ENCODE data around the gene ANKS6. TPM values are rescaled to one million over a fixed set of nuclear protein-coding genes. Genes with fewer than 3 reads are reported as not detected.

The ANKS6 gene
- total RNA-seq, 2 experiments from 2014 or later: 14.6 to 15.0 TPM

DNA sequence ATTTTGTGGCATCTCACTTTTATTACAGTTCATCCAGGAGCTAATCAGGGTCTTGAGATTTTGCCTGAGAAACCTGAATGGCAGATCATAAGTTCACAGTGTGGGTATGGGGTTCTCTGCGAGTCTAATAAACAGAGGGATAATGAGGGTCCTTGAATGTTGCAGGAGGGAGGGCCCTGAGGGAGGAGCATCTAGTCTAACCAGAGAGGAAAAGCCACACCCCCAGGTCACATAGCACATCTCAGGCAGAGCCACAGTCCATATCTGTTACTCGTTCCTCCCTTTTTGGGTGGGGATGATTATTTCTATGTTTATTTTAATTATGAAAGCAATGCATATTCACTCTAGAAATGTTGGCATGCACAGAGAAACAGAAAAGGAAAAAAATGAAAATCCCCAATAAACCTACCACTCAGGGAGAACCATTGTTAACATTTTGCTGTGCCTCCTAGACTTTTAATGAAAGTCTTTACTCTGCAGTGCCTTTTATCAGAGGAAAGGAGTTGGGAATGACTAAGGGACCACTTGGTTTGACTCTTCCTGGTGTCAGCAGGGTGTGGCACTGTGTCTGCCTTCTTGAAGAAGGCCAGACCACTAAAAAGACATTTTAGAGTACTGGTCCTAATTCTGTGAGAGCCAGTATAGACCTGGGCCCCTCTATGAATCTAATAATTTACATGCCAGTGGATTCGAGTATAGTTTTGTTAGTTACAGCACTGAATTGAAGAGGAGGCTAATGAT, 13.9 kb upstream of the ANKS6 start:
- peaks cover 43% of the 10 kb centered on the region for H3K4me1 Mint-ChIP-seq (ENCODE audit: low read depth)
- DNase-seq: no peak
- intact Hi-C loops (cut with micrococcal nuclease): loop anchor here (2.0 kb wide), 2 partner anchors 39 to 443 kb away; no protein-coding TSS in a partner anchor
- H3K27me3 Mint-ChIP-seq (ENCODE audit: low read depth): no peaks in the 10 kb centered on the region
- peaks cover 6% of the 10 kb centered on the region for H3K36me3 Mint-ChIP-seq (ENCODE audit: low read depth)
- CTCF ChIA-PET: no interaction called here
- H3K9me3 Mint-ChIP-seq: no peaks in the 10 kb centered on the region
- H3K27ac Mint-ChIP-seq: no peak overlapping the region
- H3K4me3 Mint-ChIP-seq: no peak overlapping the region

GRCh38 chr9:98809311-98810101, 13.2 kb upstream of the ANKS6 start:
- peaks cover 6% of the 10 kb centered on the region for H3K36me3 Mint-ChIP-seq (ENCODE audit: low read depth)
- peaks cover 43% of the 10 kb centered on the region for H3K4me1 Mint-ChIP-seq (ENCODE audit: low read depth)
- CTCF ChIA-PET: no interaction called here
- no peaks in the 10 kb centered on the region for H3K27me3 Mint-ChIP-seq (ENCODE audit: low read depth)
- DNase-seq: no peak
- H3K4me3 Mint-ChIP-seq: peak overlapping the region; percentile 82
- no peaks in the 10 kb centered on the region for H3K9me3 Mint-ChIP-seq
- intact Hi-C loops (cut with micrococcal nuclease): loop anchor here (2.0 to 5.0 kb wide), 4 partner anchors 39 to 443 kb away; partner anchors contain the start of genes ALG2 and SEC61B
- H3K27ac Mint-ChIP-seq: no peak overlapping the region

- peaks cover 43% of the 10 kb centered on the region for H3K4me1 Mint-ChIP-seq (ENCODE audit: low read depth)
- DNase-seq: no peak
- H3K27me3 Mint-ChIP-seq (ENCODE audit: low read depth): no peaks in the 10 kb centered on the region
- H3K4me3 Mint-ChIP-seq: peak overlapping the region; percentile 82
- intact Hi-C loops (cut with micrococcal nuclease): loop anchor here (5.0 kb wide), 2 partner anchors 328 to 413 kb away; partner anchors contain the start of genes ALG2 and SEC61B
- CTCF ChIA-PET: interaction anchor here (1.1 to 3.3 kb wide), 4 partner anchors 12 to 39 kb away, joined by 3 to 31 read pairs (median 14); partner anchors contain the start of gene ANKS6
- no peaks in the 10 kb centered on the region for H3K9me3 Mint-ChIP-seq
- peaks cover 4% of the 10 kb centered on the region for H3K36me3 Mint-ChIP-seq (ENCODE audit: low read depth)
- H3K27ac Mint-ChIP-seq: no peak overlapping the region
Measured at GRCh38 chr9:98808875-98809274, 12.5 kb upstream of the ANKS6 start.

GRCh38 chr9:98808411-98808815, 12.1 kb upstream of the ANKS6 start:
- no peaks in the 10 kb centered on the region for H3K9me3 Mint-ChIP-seq
- DNase-seq: no peak
- intact Hi-C loops (cut with micrococcal nuclease): loop anchor here (5.0 kb wide), 2 partner anchors 329 to 414 kb away; partner anchors contain the start of genes ALG2 and SEC61B
- no peak overlapping the region for H3K27ac Mint-ChIP-seq
- CTCF ChIA-PET: interaction anchor here (1.0 to 3.3 kb wide), 6 partner anchors 11 to 205 kb away, joined by 3 to 31 read pairs (median 4); partner anchors contain the start of gene ANKS6
- peaks cover 4% of the 10 kb centered on the region for H3K36me3 Mint-ChIP-seq (ENCODE audit: low read depth)
- H3K4me1 Mint-ChIP-seq (ENCODE audit: low read depth): peaks cover 43% of the 10 kb centered on the region
- peak overlapping the region; percentile 82 for H3K4me3 Mint-ChIP-seq
- no peaks in the 10 kb centered on the region for H3K27me3 Mint-ChIP-seq (ENCODE audit: low read depth)

- H3K27ac Mint-ChIP-seq: no peak overlapping the region
Measured at GRCh38 chr9:98807814-98808195, 11.4 kb upstream of the ANKS6 start.

DNA sequence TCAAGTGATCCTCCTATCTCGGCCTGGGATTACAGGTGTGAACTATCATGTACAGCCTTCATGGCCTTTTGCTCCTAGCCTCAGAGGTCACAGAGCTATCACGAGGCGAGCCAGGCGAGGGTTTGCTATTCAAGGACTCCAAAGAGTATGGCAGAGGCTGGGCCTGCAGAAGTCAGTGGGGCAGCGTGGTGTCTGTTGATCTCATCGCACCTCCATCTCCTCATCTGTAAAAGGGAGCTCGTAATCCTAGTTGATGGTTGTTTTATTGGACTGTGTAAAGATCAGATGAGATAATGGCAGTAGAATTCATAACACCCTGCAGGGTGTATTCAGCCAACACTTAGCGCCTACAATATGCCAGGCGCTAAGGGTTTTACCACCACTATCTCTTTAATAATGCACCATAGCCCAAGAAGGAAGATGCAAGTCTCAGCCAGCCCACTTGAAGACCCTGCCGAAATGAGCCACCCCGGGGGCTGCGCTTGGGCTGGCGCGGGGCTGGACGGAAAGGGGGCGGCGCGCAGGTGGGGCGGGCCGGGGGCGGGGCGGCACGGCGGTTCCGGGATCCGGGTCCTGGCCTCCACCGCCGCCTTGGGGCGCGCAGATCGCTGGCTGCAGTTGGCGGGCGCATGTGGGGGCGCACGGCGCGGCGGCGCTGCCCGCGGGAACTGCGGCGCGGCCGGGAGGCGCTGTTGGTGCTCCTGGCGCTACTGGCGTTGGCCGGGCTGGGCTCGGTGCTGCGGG, 10.9 kb upstream of the ANKS6 start, which contains the start of gene GALNT12:
TSS of gene GALNT12 (plus strand) at position 601 of the 744 bp plus-strand sequence. CDS start at position 630, 29 bp downstream.
- peaks cover 2% of the 10 kb centered on the region for H3K36me3 Mint-ChIP-seq (ENCODE audit: low read depth)
- H3K4me1 Mint-ChIP-seq (ENCODE audit: low read depth): peaks cover 42% of the 10 kb centered on the region
- no peaks in the 10 kb centered on the region for H3K9me3 Mint-ChIP-seq
- no peak within 1 kb of the TSS for H3K27ac Mint-ChIP-seq
- intact Hi-C loops (cut with micrococcal nuclease): loop anchor here (5.0 kb wide), 2 partner anchors 330 to 415 kb away; partner anchors contain the start of genes ALG2 and SEC61B
- DNase-seq: peak; percentile 56
- CTCF ChIA-PET: interaction anchor here (0.6 to 3.3 kb wide), 12 partner anchors 10 to 334 kb away, joined by 3 to 31 read pairs (median 5); partner anchors contain the start of gene ANKS6
- peak within 1 kb of the TSS; percentile 82 for H3K4me3 Mint-ChIP-seq
- H3K27me3 Mint-ChIP-seq (ENCODE audit: low read depth): no peaks in the 10 kb centered on the region

More at GRCh38 chr9:98807814-98808195, 11.4 kb upstream of the ANKS6 start:
- no peaks in the 10 kb centered on the region for H3K9me3 Mint-ChIP-seq
- H3K36me3 Mint-ChIP-seq (ENCODE audit: low read depth): peaks cover 4% of the 10 kb centered on the region
- intact Hi-C loops (cut with micrococcal nuclease): loop anchor here (5.0 kb wide), 2 partner anchors 329 to 414 kb away; partner anchors contain the start of genes ALG2 and SEC61B
- CTCF ChIA-PET: interaction anchor here (0.6 to 3.3 kb wide), 7 partner anchors 11 to 206 kb away, joined by 3 to 31 read pairs (median 4); partner anchors contain the start of gene ANKS6
- H3K4me1 Mint-ChIP-seq (ENCODE audit: low read depth): peaks cover 43% of the 10 kb centered on the region
- peak; percentile 45 for DNase-seq
- H3K4me3 Mint-ChIP-seq: peak overlapping the region; percentile 82
- H3K27me3 Mint-ChIP-seq (ENCODE audit: low read depth): no peaks in the 10 kb centered on the region

- DNase-seq: no peak
- intact Hi-C loops (cut with micrococcal nuclease): loop anchor here (1.0 to 5.0 kb wide), 5 partner anchors 10 to 416 kb away; partner anchors contain the start of genes ALG2, ANKS6 and SEC61B
- Mint-ChIP-seq H3K27me3 (ENCODE audit: low read depth) (no peaks in the 10 kb centered on the region), H3K27ac (no peak overlapping the region), H3K36me3 (ENCODE audit: low read depth) (peaks cover 2% of the 10 kb centered on the region), H3K4me3 (peak overlapping the region; percentile 76), H3K4me1 (ENCODE audit: low read depth) (peaks cover 35% of the 10 kb centered on the region), H3K9me3 (no peaks in the 10 kb centered on the region)
- CTCF ChIA-PET: interaction anchor here (0.7 to 3.3 kb wide), 12 partner anchors 10 to 335 kb away, joined by 3 to 31 read pairs (median 4); partner anchors contain the start of gene ANKS6
Measured at GRCh38 chr9:98806394-98807035, 10.2 kb upstream of the ANKS6 start.

- H3K4me3 Mint-ChIP-seq: no peak overlapping the region
- H3K9me3 Mint-ChIP-seq: no peaks in the 10 kb centered on the region
- H3K36me3 Mint-ChIP-seq (ENCODE audit: low read depth): no peaks in the 10 kb centered on the region
- CTCF ChIA-PET: interaction anchor here (0.7 to 3.3 kb wide), 9 partner anchors 9 to 335 kb away, joined by 3 to 31 read pairs (median 4); partner anchors contain the start of gene ANKS6
- no peak for DNase-seq
- H3K27ac Mint-ChIP-seq: no peak overlapping the region
- no peaks in the 10 kb centered on the region for H3K27me3 Mint-ChIP-seq (ENCODE audit: low read depth)
- peaks cover 27% of the 10 kb centered on the region for H3K4me1 Mint-ChIP-seq (ENCODE audit: low read depth)
- intact Hi-C loops (cut with micrococcal nuclease): loop anchor here (1.0 to 5.0 kb wide), 5 partner anchors 9 to 417 kb away; partner anchors contain the start of genes ALG2, ANKS6 and SEC61B
Measured at GRCh38 chr9:98805506-98806272, 9.3 kb upstream of the ANKS6 start.

DNA sequence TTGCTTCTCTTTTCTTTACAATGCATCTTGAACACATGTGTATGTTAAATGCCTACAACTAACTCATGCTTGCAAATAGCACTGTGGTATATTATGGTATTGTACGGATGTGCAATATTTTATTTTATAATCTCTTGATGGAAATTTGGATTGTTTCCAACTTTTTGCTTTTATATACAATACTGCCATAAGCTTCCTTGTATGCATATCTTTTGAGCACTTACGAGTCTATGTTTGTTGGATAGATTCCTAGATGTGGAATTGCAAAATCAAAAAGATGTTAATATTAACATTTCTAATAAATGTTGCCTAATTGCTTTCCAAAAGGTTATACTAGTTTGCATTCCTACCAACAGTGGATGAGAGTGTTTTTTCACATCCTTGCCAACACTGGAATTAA, 7.7 kb upstream of the ANKS6 start:
- intact Hi-C loops (cut with micrococcal nuclease): no loop called here
- CTCF ChIA-PET: no interaction called here
- Mint-ChIP-seq H3K36me3 (ENCODE audit: low read depth) (no peaks in the 10 kb centered on the region), H3K27ac (no peak overlapping the region), H3K4me1 (ENCODE audit: low read depth) (peaks cover 16% of the 10 kb centered on the region), H3K4me3 (no peak overlapping the region), H3K9me3 (peaks cover under 1% of the 10 kb centered on the region), H3K27me3 (ENCODE audit: low read depth) (no peaks in the 10 kb centered on the region)
- no peak for DNase-seq

- intact Hi-C loops (cut with micrococcal nuclease): no loop called here
- H3K27ac Mint-ChIP-seq: no peak overlapping the region
- no peaks in the 10 kb centered on the region for H3K27me3 Mint-ChIP-seq (ENCODE audit: low read depth)
- H3K36me3 Mint-ChIP-seq (ENCODE audit: low read depth): peaks cover 2% of the 10 kb centered on the region
- CTCF ChIA-PET: interaction anchor here (1.0 to 1.4 kb wide), 2 partner anchors 10 to 46 kb away, joined by 3 to 5 read pairs; no protein-coding TSS in a partner anchor
- peaks cover 11% of the 10 kb centered on the region for H3K9me3 Mint-ChIP-seq
- peaks cover 9% of the 10 kb centered on the region for H3K4me1 Mint-ChIP-seq (ENCODE audit: low read depth)
- H3K4me3 Mint-ChIP-seq: no peak overlapping the region
- no peak for DNase-seq
Measured at GRCh38 chr9:98801969-98802371, 5.6 kb upstream of the ANKS6 start.

Data from activated naive CD4-positive, alpha-beta T cell treated with anti-CD3 and anti-CD28 coated beads for 36 hours (primary cell).